ENCODE data around the gene HNRNPR. TPM values are rescaled to one million over a fixed set of nuclear protein-coding genes. Genes with fewer than 3 reads are reported as not detected.
A peak's percentile ranks its signal among the peaks of the same experiment; 100 is the strongest.
"Not testable (repeated sequence)": the region's sequence is repeated elsewhere in the genome, so short reads cannot be mapped to it uniquely, and the experiment has no call there.

The HNRNPR gene
- total RNA-seq, 1 donor from 2014 or later = 113 TPM

- peaks cover 96% of the 10 kb centered on the region for H3K79me2 ChIP-seq (ENCODE audit: insufficient read depth, low read length)
- peak overlapping the region; percentile 26 for H3K27ac Mint-ChIP-seq (ENCODE audit: unreplicated experiment)
- no peaks in the 10 kb centered on the region for H3K9me3 Mint-ChIP-seq (ENCODE audit: unreplicated experiment)
- H3K4me3 Mint-ChIP-seq (ENCODE audit: unreplicated experiment) = no peak overlapping the region
- no peak overlapping the region for H3K9ac ChIP-seq (ENCODE audit: low read length)
- H3K27me3 Mint-ChIP-seq (ENCODE audit: low read depth, unreplicated experiment) = no peaks in the 10 kb centered on the region
- no peak overlapping the region for H3K27ac ChIP-seq (ENCODE audit: low read depth, low read length)
- H2AFZ ChIP-seq (ENCODE audit: low read depth, low read length) = no peak overlapping the region
- TF ChIP-seq CTCF (IDR thresholded peaks at IDR 0.05; ENCODE audit: insufficient read depth, low read depth, low read length) (no peak), EZH2 (IDR thresholded peaks at IDR 0.05; ENCODE audit: insufficient read depth, low read length) (no peak)
- peaks cover 7% of the 10 kb centered on the region for H3K4me1 Mint-ChIP-seq (ENCODE audit: low read depth, unreplicated experiment)
- H3K36me3 Mint-ChIP-seq (ENCODE audit: low read depth, unreplicated experiment) = peaks cover 35% of the 10 kb centered on the region
- peaks cover 69% of the 10 kb centered on the region for H3K36me3 ChIP-seq (ENCODE audit: insufficient read depth, low read length)
- no peak overlapping the region for H3K4me2 ChIP-seq (ENCODE audit: low read length)
- peaks cover 86% of the 10 kb centered on the region for H4K20me1 ChIP-seq (ENCODE audit: insufficient read depth, low read length)
- no peaks in the 10 kb centered on the region for H3K27me3 ChIP-seq (ENCODE audit: insufficient read depth, low read length)
- H3K9me3 ChIP-seq (ENCODE audit: insufficient read depth, low read depth, low read length) = no peaks in the 10 kb centered on the region
- no peaks in the 10 kb centered on the region for H3K4me1 ChIP-seq (ENCODE audit: insufficient read depth, low read length)
- no peak for DNase-seq (ENCODE audit: low read depth)
- no peak for FAIRE-seq
- H3K4me3 ChIP-seq (ENCODE audit: insufficient read depth, low read depth, low read length) = no peak overlapping the region
Observed at GRCh38 chr1:23330846-23331245, 13.2 kb downstream of the HNRNPR start.

GRCh38 chr1:23325393-23325792 lies 18.7 kb downstream of the HNRNPR start:
- Histone ChIP-seq H3K4me1 (ENCODE audit: insufficient read depth, low read length) (no peaks in the 10 kb centered on the region), H3K36me3 (ENCODE audit: insufficient read depth, low read length) (peaks cover 59% of the 10 kb centered on the region), H3K27ac (ENCODE audit: low read depth, low read length) (no peak overlapping the region), H3K79me2 (ENCODE audit: insufficient read depth, low read length) (peaks cover 93% of the 10 kb centered on the region), H4K20me1 (ENCODE audit: insufficient read depth, low read length) (peaks cover 74% of the 10 kb centered on the region), H3K4me3 (ENCODE audit: insufficient read depth, low read depth, low read length) (no peak overlapping the region), H3K27me3 (ENCODE audit: insufficient read depth, low read length) (no peaks in the 10 kb centered on the region), H3K4me2 (ENCODE audit: low read length) (no peak overlapping the region), H2AFZ (ENCODE audit: low read depth, low read length) (no peak overlapping the region), H3K9ac (ENCODE audit: low read length) (no peak overlapping the region), H3K9me3 (ENCODE audit: insufficient read depth, low read depth, low read length) (no peaks in the 10 kb centered on the region)
- H3K4me1 Mint-ChIP-seq (ENCODE audit: low read depth, unreplicated experiment) = peaks cover 7% of the 10 kb centered on the region
- DNase-seq (ENCODE audit: low read depth) (no peak), FAIRE-seq (no peak)
- H3K9me3 Mint-ChIP-seq (ENCODE audit: unreplicated experiment) = no peaks in the 10 kb centered on the region
- H3K4me3 Mint-ChIP-seq (ENCODE audit: unreplicated experiment) = no peak overlapping the region
- no peaks in the 10 kb centered on the region for H3K27me3 Mint-ChIP-seq (ENCODE audit: low read depth, unreplicated experiment)
- H3K36me3 Mint-ChIP-seq (ENCODE audit: low read depth, unreplicated experiment) = peaks cover 25% of the 10 kb centered on the region
- H3K27ac Mint-ChIP-seq (ENCODE audit: unreplicated experiment) = no peak overlapping the region
- TF ChIP-seq EZH2 (IDR thresholded peaks at IDR 0.05; ENCODE audit: insufficient read depth, low read length) (no peak), CTCF (IDR thresholded peaks at IDR 0.05; ENCODE audit: insufficient read depth, low read depth, low read length) (no peak)

- no peaks in the 10 kb centered on the region for H3K27me3 Mint-ChIP-seq (ENCODE audit: low read depth, unreplicated experiment)
Observed at GRCh38 chr1:23322770-23323169, 21.3 kb downstream of the HNRNPR start.

GRCh38 chr1:23310280-23310679 lies 33.8 kb downstream of the HNRNPR start:
- Histone ChIP-seq H3K79me2 (ENCODE audit: insufficient read depth, low read length) (peaks cover 70% of the 10 kb centered on the region), H4K20me1 (ENCODE audit: insufficient read depth, low read length) (peaks cover 36% of the 10 kb centered on the region), H3K36me3 (ENCODE audit: insufficient read depth, low read length) (peaks cover 58% of the 10 kb centered on the region)
- H3K4me2 ChIP-seq (ENCODE audit: low read length); H3K27me3 Mint-ChIP-seq (ENCODE audit: low read depth, unreplicated experiment); H2AFZ ChIP-seq (ENCODE audit: low read depth, low read length); H3K9ac ChIP-seq (ENCODE audit: low read length); DNase-seq (ENCODE audit: low read depth); H3K4me3 ChIP-seq (ENCODE audit: insufficient read depth, low read depth, low read length); H3K27ac ChIP-seq (ENCODE audit: low read depth, low read length); FAIRE-seq; H3K4me1 ChIP-seq (ENCODE audit: insufficient read depth, low read length); H3K4me3 Mint-ChIP-seq (ENCODE audit: unreplicated experiment); H3K27ac Mint-ChIP-seq (ENCODE audit: unreplicated experiment); H3K27me3 ChIP-seq (ENCODE audit: insufficient read depth, low read length); H3K9me3 ChIP-seq (ENCODE audit: insufficient read depth, low read depth, low read length); H3K4me1 Mint-ChIP-seq (ENCODE audit: low read depth, unreplicated experiment); H3K9me3 Mint-ChIP-seq (ENCODE audit: unreplicated experiment): not testable (repeated sequence)
- peaks cover 15% of the 10 kb centered on the region for H3K36me3 Mint-ChIP-seq (ENCODE audit: low read depth, unreplicated experiment)

More at GRCh38 chr1:23322770-23323169, 21.3 kb downstream of the HNRNPR start:
- H3K36me3 ChIP-seq (ENCODE audit: insufficient read depth, low read length) = peaks cover 61% of the 10 kb centered on the region
- H3K79me2 ChIP-seq (ENCODE audit: insufficient read depth, low read length) = peaks cover 92% of the 10 kb centered on the region
- no peaks in the 10 kb centered on the region for H3K9me3 ChIP-seq (ENCODE audit: insufficient read depth, low read depth, low read length)
- no peak overlapping the region for H3K4me3 ChIP-seq (ENCODE audit: insufficient read depth, low read depth, low read length)
- TF ChIP-seq CTCF (IDR thresholded peaks at IDR 0.05; ENCODE audit: insufficient read depth, low read depth, low read length) (no peak), EZH2 (IDR thresholded peaks at IDR 0.05; ENCODE audit: insufficient read depth, low read length) (no peak)
- FAIRE-seq (no peak), DNase-seq (ENCODE audit: low read depth) (no peak)
- H3K27me3 ChIP-seq (ENCODE audit: insufficient read depth, low read length) = no peaks in the 10 kb centered on the region
- peaks cover 72% of the 10 kb centered on the region for H4K20me1 ChIP-seq (ENCODE audit: insufficient read depth, low read length)
- H3K4me1 ChIP-seq (ENCODE audit: insufficient read depth, low read length) = no peaks in the 10 kb centered on the region
- no peak overlapping the region for H3K9ac ChIP-seq (ENCODE audit: low read length)
- Mint-ChIP-seq H3K4me1 (ENCODE audit: low read depth, unreplicated experiment) (no peaks in the 10 kb centered on the region), H3K36me3 (ENCODE audit: low read depth, unreplicated experiment) (peaks cover 28% of the 10 kb centered on the region), H3K27ac (ENCODE audit: unreplicated experiment) (no peak overlapping the region), H3K9me3 (ENCODE audit: unreplicated experiment) (no peaks in the 10 kb centered on the region), H3K4me3 (ENCODE audit: unreplicated experiment) (no peak overlapping the region)
- no peak overlapping the region for H3K4me2 ChIP-seq (ENCODE audit: low read length)
- no peak overlapping the region for H3K27ac ChIP-seq (ENCODE audit: low read depth, low read length)
- no peak overlapping the region for H2AFZ ChIP-seq (ENCODE audit: low read depth, low read length)
